GM19240 (cell line): ENCODE measurements around the gene MEGF8.

ENCODE experiments used
- DNase-seq: peaks from one replicate; pipeline ENCODE4 v3.0.0; 2011; ENCODE audit warnings: low spot score; ENCODE audit not compliant: insufficient read length

The MEGF8 gene

GRCh38 chr19:42376177-42376555, 50.7 kb downstream of the MEGF8 start:
- DNase-seq, result no peak

DNA sequence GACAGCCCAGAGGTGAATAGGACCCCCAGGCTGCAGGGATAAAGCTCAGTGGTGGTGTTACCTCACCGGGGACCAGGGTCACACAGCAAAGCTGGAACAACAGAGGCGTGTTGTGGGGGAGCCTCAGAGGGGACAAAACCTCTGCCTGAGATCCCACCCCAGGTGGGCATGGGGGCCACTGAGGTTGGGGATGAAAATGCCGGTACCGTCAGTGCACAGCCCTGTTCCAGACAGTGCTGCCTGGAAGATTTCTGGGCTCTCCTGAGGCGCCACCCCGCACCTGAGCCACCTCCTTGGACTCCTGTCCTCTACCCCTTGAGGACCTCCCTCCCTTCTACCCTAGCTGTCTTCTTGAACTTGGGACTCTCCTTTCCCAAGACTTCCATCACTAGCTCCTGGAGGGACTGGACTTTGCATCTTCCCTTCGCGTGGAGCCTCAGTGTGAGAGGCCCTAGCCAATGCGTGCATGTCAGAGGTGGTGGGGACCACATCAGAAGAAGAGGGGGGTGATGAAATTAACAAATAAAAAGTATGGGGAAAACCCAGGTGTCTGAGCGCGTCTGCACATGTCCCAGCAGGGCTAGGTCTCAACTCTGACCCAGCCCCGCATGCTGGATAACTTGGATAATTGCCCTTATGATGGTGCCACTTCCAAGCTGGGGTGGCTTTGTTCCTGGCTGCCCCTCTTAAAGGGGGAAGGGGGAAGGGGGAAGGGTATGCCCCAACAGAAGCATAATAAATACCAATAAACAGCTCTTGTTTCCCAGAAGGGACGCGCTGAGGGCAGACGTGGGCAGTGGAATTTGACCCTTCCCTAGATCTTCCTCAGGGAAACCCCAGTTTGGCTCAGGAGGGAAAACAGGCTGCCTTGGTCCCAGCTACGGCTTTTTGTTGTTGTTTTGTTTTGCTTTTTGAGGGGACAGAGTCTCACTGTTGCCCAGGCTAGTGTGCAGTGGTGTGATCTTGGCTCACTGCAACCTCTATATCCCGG, 53.1 kb downstream of the MEGF8 start:
- DNase-seq, result no peak

GRCh38 chr19:42380155-42380554, 54.7 kb downstream of the MEGF8 start:
- no peak for DNase-seq

- peak; percentile 48 for DNase-seq
These were observed 61.7 kb downstream of the MEGF8 start for GRCh38 chr19:42386974-42387707.

GRCh38 chr19:42388851-42389489, 63.5 kb downstream of the MEGF8 start:
- DNase-seq, result no peak

- no peak for DNase-seq
These were observed 64.5 kb downstream of the MEGF8 start, which contains the start of gene CNFN for GRCh38 chr19:42389899-42390298. CNFN (minus strand) TSS chr19:42390297; CDS start chr19:42389037, 1,260 bp downstream.

DNA sequence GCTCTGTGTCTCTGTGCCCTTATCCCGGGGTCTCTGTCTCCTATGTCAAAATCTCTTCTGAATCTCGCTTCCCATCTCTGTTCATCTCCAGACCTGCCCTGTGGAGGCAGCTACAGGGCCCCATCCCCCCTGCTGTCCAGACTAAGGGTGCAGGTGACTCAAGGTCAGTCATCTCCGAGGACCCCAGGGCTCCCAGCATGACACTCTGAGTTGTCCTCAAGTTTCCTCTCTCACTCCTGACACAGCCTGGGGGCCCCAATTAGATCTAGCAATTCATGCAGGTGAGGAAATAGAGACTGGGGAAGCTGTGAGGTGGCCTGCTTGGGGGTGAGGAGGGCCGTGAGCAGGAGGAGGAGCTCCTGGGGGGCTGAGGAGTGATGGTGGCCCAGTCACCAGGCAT, 66.7 kb downstream of the MEGF8 start:
- no peak for DNase-seq

DNA sequence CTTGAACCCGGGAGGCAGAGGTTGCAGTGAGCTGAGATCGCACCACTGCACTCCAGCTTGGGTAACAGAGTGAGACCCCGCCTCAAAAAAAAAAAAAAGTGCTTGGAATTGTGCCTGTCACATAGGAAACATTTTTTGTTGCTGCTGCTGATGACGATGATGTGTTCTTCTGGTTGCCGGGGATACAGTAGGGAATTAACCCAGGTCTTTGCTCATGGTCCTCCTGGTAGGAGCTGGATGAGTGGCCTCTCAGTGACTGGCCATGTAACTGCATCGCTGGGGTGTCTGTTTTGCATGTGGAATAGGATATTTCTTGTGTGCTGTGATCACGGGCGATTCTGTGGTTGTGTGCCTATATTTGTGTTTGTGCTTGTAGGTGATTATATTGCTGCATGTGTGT, 69.3 kb downstream of the MEGF8 start:
- no peak for DNase-seq

- peak; percentile 100 for DNase-seq
These were observed 71.2 kb downstream of the MEGF8 start for GRCh38 chr19:42396381-42397262.

GRCh38 chr19:42397263-42398166, 72.1 kb downstream of the MEGF8 start:
- DNase-seq, result no peak

- DNase-seq, result no peak
These were observed 75.0 kb downstream of the MEGF8 start for GRCh38 chr19:42400404-42400803.

DNA sequence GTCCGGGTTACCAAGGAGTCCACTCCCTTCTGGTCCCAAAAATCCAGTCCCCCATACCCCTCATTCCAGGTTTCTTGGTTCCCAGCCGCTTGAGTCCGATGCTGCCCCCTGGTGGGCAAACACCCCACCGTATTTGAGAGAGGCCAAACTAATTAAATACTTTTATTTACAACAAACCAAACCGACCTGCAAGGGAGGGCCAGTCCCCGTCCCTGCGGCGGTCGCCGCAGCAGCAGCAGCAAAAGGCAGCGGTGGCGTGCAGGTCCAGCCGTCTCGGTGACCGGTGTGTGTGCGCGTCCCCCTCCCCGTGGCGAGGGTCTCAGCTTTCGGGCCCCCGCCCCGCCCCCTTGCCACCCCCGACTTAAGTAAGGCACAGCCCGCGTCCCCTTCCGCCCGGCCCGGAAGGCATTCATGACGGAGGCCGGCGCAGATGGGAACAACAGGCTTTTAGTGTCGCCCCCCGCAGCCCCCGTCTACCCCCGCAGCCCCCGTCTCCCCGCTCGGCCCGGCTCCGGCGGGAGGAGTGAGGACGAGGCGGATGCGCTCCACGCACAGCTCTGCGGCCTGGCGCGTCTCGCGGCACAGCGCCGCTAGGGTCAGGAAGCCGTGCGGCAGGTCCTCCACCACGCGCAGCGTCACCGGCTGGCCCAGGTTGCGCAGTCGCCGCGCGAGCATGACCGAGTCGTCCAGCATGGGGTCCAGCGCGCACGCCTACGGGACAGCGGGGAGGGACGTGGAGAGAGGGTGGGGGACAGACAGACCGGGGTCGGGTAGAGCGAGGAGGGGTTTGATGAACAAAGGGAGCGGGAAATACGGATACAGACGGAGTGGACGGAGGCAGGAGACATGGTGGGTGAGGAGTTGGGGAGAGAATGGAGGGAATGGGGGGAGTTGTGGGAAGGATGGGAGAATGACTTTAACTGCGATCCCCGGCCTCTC, 76.2 kb downstream of the MEGF8 start:
- DNase-seq, result peak; percentile 45

DNA sequence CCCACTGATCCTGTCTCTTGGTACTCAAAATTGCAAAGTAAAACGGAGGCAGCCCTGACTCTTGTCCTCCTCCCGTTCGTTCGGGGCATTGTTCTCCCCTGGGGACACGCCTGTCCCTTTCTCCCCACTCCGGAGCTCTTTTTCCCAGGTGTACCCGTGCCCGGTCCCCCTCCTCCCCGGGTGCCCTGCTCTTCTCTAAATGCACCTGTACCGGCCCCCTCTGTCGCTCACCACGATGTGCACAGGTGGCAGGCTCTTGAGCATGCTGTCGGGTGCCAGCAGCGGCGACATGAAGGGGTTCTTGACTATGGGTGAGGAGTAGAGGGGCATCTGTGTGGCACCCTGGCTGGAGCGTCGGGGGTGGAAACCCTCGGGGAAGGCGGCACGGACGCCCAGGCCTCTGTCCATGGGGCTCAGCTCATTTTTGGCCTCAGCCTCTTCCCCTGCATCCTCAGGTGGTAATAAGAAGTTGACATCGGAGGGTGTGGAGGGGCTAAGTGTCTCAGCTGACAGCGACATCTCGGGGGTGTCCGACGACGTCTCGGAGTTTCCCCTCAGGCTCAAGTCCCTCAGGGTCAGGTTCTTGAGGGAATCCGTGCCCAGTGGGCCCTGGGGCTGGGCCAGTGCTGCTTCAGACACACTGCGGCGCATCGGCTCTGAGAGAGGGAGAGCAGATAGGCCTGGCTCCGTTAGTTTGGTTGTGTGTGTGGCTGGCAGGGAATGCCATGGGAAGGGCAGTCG, 77.1 kb downstream of the MEGF8 start:
- no peak for DNase-seq

- DNase-seq, result no peak
These were observed 78.2 kb downstream of the MEGF8 start for GRCh38 chr19:42403586-42403985.

GRCh38 chr19:42406111-42406510, 80.7 kb downstream of the MEGF8 start:
- DNase-seq, result no peak

DNA sequence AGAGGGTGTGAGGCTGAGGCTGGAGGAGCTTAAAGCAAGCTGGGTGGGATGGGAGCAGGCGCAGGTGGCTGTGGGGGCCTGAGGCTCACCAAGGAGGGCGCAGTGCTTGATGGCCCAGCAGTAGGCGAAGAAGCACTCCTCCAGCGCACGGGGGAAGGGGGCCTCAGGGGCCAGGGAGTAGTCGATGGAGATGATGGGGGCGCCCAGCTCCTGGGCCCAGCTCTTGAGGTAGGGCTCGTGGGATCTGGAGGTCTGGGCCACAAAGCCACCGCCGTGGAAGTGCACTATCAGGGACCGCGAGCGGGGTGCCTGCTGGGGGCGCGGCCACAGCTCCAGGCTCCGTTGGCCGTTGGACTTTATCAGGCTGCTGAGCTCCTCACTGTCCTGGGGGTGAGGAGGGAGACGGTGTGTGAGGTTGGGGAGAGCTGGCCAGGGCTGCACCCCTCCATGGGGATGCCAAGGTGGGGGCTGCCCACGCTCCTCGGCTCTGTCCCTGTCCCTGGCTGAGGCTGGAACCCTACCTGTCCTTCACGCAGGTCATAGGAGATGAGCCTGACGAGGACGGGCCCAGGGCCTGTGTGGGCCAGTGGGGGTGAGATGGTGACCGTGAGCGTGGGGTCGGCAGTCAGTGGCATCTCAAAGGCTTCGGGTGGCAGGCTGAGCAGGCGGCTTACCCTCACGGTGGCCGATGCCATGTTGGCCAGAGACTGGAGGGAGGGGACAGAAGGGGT, 81.8 kb downstream of the MEGF8 start:
- no peak for DNase-seq

DNA sequence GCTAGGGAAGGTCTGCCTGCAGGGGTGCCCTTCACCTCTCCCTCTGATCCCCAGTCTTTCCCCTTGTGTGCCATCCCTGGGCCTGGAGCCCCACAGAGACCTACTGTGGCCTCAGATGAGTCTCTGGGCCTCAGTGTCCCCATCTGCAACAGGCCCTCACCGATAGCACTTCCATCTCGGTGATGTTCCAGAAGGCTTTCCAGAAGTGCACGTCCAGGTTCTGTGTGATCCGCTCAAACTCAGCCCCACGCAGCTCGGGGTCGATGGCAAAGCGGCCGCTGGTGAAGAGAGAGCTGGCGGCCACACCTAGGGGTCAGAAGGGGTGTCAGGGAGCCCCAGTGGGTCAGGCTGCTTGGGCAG, 82.4 kb downstream of the MEGF8 start:
- no peak for DNase-seq
